ENCODE data around the gene PTPN4.

DNA sequence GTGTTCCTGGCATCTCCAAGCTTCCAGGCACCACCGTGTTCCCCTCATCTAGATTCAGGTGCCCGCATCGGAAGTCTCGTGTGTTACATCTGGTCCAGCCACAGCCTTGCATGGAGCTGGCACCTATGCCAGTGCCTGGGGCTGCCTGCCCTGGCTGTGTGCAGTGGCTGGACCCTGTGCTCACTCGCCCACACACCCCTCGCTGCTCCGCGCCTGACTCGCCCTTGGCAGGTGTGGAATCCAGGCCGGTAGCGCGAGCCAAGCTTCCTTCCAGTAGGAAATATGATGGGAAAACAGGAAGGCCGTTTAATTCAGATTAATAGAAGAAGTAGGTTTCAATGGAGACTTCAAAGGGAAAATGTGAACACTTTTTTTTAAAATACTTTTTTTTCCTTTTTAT, 78.0 kb downstream of the PTPN4 start:
- TF ChIP-seq, protein P1, sequence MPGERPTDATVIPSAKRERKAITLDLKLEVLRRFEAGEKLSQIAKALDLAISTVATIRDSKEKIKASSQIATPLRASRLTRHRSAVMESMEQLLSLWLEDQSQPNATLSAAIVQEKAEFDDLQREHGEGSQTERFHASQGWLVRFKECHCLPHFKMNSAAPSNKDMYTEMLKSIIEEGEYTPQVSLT (CRISPR knock-in tag; IDR thresholded peaks at IDR 0.05; ENCODE audit: borderline replicate concordance, low read depth) = no peak
- no peak for TF ChIP-seq TARDBP (CRISPR knock-in tag; IDR thresholded peaks at IDR 0.05)
- no peak for TF ChIP-seq NFYB (CRISPR knock-in tag; IDR thresholded peaks at IDR 0.05)
- no peak for TF ChIP-seq POLR2A (IDR thresholded peaks at IDR 0.05; ENCODE audit: insufficient read depth in 1 of 2, low read depth in 2 of 2, low read length in 2 of 2)
- TF ChIP-seq, protein P2, sequence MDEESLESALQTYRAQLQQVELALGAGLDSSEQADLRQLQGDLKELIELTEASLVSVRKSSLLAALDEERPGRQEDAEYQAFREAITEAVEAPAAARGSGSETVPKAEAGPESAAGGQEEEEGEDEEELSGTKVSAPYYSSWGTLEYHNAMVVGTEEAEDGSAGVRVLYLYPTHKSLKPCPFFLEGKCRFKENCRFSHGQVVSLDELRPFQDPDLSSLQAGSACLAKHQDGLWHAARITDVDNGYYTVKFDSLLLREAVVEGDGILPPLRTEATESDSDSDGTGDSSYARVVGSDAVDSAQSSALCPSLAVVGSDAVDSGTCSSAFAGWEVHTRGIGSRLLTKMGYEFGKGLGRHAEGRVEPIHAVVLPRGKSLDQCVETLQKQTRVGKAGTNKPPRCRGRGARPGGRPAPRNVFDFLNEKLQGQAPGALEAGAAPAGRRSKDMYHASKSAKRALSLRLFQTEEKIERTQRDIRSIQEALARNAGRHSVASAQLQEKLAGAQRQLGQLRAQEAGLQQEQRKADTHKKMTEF (CRISPR knock-in tag; IDR thresholded peaks at IDR 0.05) = no peak
- no peak for TF ChIP-seq RELA (CRISPR knock-in tag; IDR thresholded peaks at IDR 0.05)
- TF ChIP-seq JUND (CRISPR knock-in tag; IDR thresholded peaks at IDR 0.05) = no peak
- TF ChIP-seq ZBTB38 (CRISPR knock-in tag; IDR thresholded peaks at IDR 0.05) = no peak; the same call in 1 of the 2 replicates
- TF ChIP-seq, protein P3, sequence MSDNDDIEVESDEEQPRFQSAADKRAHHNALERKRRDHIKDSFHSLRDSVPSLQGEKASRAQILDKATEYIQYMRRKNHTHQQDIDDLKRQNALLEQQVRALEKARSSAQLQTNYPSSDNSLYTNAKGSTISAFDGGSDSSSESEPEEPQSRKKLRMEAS (IDR thresholded peaks at IDR 0.05) = no peak

Measured in HepG2 (cell line).